HG03045 (cell line): ENCODE results near the gene P2RY12.

Experiments
- ATAC-seq: cut with Tn5 transposase; IDR thresholded peaks from one replicate; pipeline ENCODE4 v1.9.1; 2021; ENCODE audit warnings: mild to moderate bottlenecking, moderate library complexity; ENCODE audit not compliant: unreplicated experiment

The P2RY12 gene

DNA sequence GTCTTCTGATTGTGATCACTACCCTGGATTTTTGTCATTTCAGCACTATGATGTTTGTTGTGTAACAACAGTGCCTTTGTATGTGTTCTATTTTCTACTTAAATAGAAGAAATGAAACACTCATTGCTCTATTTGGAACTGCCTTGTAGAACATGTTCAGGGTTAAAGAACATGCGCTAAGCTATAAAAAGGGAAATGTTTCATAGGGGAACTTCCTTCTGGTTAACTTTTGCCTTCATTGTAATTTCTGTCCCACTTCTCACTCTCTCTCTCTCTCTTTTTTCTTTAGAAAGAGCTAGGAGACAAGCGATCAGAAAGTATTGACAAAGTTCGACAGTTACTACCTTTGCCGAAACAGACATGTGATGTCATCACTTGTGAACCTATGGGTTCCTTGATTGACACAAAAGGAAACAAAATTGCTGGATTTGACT is at the start of gene P2RY12:
TSS of gene P2RY12 (minus strand) at position 13 of the 434 bp plus-strand sequence. CDS start 45,908 bp downstream, outside the sequence.
- ATAC-seq: peak; percentile 28

DNA sequence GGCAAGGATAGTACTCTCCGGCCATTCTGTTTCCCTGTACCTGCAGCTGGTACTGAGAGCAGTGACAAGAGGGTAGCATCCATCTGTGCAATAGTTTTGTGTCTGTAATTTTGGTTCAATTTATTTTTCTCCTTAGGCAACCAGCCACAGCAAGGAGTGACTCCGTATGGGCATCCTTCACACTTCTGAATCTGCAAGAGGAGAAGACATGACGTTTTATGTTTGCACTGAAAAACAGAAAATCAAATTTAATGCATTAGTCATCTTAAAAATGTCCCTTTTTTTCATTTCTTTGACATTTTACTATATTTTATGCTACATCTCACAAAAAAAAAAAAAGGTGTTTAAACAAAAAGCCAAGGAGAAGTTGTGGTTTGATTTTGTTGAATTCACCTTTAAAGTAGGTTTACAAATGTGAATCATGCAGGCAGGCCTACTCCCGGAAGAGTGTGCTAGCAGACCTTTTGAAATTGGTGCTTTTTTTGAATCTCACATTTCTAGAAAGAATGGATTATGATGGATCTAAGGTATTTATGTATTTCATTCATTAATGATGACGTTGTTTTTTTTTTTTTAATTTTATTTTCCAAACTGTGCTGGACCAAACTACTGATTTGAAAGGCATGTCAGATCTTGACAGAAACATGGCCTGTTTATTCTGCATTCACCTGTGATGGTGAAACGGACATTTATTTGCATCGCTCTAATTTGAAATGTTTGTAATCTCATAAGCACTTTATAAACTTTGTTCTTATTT is 48.2 kb upstream of the P2RY12 start:
- ATAC-seq: no peak

DNA sequence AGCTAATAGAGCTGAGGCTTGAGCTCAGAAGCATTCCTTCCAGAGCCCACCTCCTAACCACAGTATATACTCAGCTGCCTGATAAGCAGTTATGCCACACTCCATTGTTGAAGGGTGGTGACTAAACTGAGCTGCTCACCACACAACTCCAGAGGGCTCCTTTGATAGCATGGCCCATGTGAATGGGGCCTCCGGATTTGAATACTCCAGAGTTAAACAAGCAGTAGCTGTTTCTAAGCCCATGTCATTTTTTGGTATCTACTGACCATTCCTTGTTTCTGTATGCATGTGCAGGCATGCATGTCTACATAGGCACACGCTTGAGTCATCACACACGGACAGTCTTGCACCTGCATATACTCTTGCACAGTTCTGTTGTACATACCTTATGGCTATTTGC is 47.4 kb upstream of the P2RY12 start:
- no peak for ATAC-seq

- no peak for ATAC-seq
Measured at GRCh38 chr3:151430821-151431484, 46.4 kb upstream of the P2RY12 start.

DNA sequence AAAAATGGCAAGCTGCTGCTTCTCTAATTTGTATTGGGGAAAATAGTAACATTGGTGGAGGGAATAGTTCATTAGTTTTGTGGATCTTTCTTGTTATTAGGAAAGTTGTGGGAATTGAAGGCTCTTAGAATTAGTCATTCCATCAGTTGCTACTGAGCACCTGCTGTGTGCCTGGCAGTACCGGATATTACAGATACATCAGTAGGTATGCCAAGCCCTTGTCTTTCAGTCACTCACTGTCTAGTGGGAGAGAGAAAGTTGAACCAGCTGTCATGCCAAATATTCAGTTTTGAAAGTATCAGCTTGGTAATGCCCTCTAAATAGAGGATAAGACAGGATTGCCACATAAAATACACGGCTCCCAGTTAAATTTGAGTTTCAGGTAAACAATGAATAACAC is 43.8 kb upstream of the P2RY12 start:
- ATAC-seq: no peak

DNA sequence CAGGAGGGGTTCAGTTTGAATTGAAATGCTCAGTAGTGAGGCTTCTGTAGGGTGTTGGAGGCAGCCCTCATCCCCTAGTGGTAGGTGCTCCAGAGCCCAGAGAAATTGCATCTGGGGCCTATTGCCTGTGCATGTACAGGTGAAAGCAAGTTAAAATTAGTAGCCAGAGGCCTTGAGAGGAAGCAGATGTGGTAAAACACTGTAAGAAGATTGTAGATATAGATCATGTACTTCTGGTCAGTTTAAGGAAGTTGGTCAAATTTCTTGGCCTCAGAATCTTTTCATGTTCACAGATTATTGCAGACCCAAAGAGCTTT is 41.7 kb upstream of the P2RY12 start:
- ATAC-seq: no peak

GRCh38 chr3:151425627-151426340 is 41.2 kb upstream of the P2RY12 start:
- no peak for ATAC-seq

GRCh38 chr3:151423091-151423490 is 38.5 kb upstream of the P2RY12 start:
- ATAC-seq: no peak

DNA sequence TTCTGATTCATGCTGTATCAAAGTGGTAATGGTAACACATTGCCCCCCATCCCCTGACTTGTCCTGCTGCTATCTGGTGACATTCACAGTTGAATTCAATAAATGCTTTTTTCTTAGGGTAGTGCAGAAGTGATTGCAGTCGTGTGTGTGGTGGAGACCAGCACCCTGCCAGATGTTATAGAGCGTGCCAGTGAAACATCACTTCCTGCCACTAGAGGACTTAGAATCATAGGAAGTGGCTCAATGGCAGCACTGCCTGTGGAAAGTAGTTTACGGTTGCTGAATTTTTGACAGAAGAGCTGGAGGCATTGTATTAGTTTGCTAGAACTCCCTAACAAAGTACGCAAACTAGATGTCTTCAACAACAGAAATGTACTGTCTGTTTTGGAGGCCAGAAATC is 37.4 kb upstream of the P2RY12 start:
- ATAC-seq: no peak

- ATAC-seq: no peak
Measured at GRCh38 chr3:151419806-151420205, 35.3 kb upstream of the P2RY12 start.

GRCh38 chr3:151415289-151415688 is 30.7 kb upstream of the P2RY12 start:
- no peak for ATAC-seq

DNA sequence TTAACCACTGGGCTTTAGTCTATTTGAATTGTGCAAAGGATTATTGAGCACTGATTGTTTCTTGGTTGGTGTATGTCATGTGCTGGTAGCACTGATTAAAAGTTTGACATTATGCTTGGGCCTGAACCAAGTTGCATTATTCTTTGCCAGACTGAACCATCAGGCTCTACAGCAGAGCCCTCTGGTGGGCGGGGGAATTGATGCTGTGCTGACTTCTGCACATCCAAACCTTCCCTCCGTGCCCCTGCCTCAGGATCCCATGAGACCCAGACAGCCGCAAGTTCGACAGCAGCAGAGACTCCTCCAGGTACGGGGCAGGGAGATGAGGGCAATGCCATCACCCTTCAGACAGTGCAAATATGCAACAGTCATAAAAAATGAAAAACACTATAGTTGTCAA is 28.4 kb upstream of the P2RY12 start:
- ATAC-seq: no peak

DNA sequence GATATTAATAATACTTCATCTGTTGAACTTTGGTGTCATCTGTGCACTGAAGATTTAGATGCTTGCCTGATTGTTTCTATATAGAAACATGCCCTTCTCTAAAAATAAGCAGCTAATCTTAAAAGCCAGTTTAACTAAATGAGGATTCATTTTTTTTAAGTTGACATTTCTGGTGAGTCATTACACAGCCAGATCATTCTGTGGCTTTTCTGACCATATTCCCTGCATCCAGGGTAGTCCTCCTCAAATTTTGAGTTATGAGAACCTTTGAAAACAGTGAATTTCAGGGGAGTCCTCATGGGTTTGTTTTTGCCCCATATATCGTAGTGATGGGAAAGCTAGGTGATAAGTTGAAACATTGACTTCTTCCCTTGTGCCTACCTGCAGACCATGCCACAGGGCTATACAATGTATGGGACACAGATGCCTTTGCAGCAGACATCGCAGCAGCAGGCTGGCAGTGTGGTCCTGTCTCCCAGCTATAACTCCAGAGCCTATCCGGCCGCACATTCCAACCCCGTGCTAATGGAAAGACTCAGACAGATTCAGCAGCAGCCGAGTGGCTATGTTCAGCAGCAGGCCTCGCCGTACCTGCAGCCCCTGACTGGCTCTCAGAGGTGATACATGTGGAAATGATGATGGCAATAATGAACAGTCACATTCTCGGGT is 26.5 kb upstream of the P2RY12 start:
- no peak for ATAC-seq

DNA sequence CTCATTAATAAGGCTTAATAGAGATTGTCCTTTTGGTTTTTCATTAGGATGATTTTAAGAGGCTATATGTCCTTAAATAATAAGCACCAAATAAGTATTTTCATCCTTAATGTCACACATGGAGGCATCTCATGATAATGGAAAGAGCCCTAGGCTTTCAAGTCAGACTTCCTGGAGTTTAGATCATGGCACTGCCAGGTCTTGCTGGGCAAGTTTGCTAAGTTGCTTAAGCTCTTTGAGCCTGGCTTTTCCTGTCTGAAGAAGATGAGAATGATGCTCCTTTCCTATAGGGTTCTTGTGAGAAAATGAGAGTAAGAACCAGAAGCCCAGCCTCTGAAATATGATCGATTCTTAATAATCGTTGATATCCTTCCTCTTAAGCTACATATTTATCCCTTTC is 23.4 kb upstream of the P2RY12 start:
- no peak for ATAC-seq

- ATAC-seq: no peak
Measured at GRCh38 chr3:151404316-151404715, 19.8 kb upstream of the P2RY12 start.

DNA sequence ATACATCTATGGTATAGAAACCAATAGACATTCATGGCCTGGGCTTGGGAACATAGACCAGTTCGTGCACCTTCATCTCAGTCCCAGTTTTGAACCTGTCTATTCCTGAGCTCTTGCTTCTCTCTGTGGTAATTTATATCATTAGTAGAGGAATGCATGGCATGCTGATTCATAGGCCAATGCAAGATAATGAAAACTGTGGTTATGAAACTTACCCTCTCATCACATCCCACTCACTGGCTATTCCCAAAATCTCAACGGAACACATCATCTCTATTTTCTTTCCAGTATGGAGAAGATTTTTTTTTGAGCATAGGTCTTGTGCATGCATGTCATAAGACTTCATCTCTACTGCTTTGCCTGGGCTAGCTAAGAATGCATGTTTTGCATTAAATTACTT is 18.7 kb upstream of the P2RY12 start:
- ATAC-seq: no peak

- ATAC-seq: no peak
Measured at GRCh38 chr3:151402349-151402748, 17.8 kb upstream of the P2RY12 start.

DNA sequence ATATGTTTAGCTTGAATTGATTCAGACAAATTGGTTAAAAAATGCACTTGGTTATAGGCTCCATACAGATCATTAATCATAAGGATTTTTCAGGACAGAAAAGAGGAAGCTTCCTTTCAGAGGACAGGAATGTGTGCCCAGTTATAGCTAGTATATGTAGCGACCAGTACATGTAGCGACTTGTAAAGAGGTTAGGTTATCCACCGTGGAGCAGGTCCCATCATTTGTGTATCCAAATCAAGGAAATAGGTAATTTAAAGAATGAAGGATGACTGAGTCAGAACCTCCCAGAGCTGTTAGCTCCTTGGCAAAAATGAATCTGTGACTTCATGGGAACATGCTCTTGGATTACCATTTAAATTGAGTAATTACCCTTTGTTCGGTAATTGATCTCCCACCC is 15.8 kb upstream of the P2RY12 start:
- no peak for ATAC-seq

- ATAC-seq: no peak
Measured at GRCh38 chr3:151398895-151399294, 14.3 kb upstream of the P2RY12 start.

- ATAC-seq: no peak
Measured at GRCh38 chr3:151395806-151396205, 11.3 kb upstream of the P2RY12 start.

GRCh38 chr3:151394611-151395010 is 10.1 kb upstream of the P2RY12 start:
- ATAC-seq: no peak
